PC-9 (cell line): ENCODE data around the gene SPATA46. TPM values are rescaled to one million over a fixed set of nuclear protein-coding genes. Genes with fewer than 3 reads are reported as not detected.
A peak's percentile ranks its signal among the peaks of the same experiment; 100 is the strongest.

Experiments used
- BruUV-seq: library from RNA; stranded (reverse); fragments of 400-500 nt; replicated peaks from 2 replicates; lab custom pipeline; 2021; lab: Mats Ljungman, UMichigan
- CTCF ChIA-PET: fragments of 300-600 bp; sonication (Branson Sonifier 250); formaldehyde crosslinking; loops from one replicate; lab custom pipeline; 2022; ENCODE audit warnings: antibody characterized with exemption; lab: Charles Lee
- POLR2A ChIA-PET: fragments of 300-600 bp; sonication (Branson Sonifier 250); formaldehyde crosslinking; loops from one replicate; lab custom pipeline; 2022; ENCODE audit warnings: antibody characterized with exemption; ENCODE audit not compliant: unreplicated experiment; lab: Charles Lee
- DNase-seq, 2 experiments: peaks; one replicate each; pipeline versions ENCODE4 v3.0.0 to v3.0.0-alpha.2; 2015 to 2022; ENCODE audit warnings: mixed read lengths in 1 of 2
- H2AFZ ChIP-seq: fragments of 200-600 bp; sonication (generic); 2 replicates; pipeline ENCODE4 v1.8.1; 2017; ENCODE audit warnings: antibody characterized with exemption
- H3F3A ChIP-seq: fragments of 200-600 bp; sonication (generic); 2 replicates; pipeline ENCODE4 v1.8.1; 2017; ENCODE audit warnings: antibody characterized with exemption, mild to moderate bottlenecking, low read depth; ENCODE audit not compliant: insufficient read depth
- H3K27ac ChIP-seq: fragments of 200-600 bp; sonication (generic); 2 replicates; pipeline ENCODE4 v1.6.1; 2016; ENCODE audit warnings: mixed run types
- H3K27me3 ChIP-seq: fragments of 200-600 bp; sonication (generic); 2 replicates; pipeline ENCODE4 v1.6.1; 2016; ENCODE audit warnings: low read depth, mixed run types; ENCODE audit not compliant: insufficient read depth
- H3K36me3 ChIP-seq: fragments of 200-600 bp; sonication (generic); 2 replicates; pipeline ENCODE4 v1.6.1; 2016; ENCODE audit warnings: low read depth, mixed run types
- H3K4me1 ChIP-seq: fragments of 200-600 bp; sonication (generic); replicated peaks from 2 replicates; pipeline ENCODE4 v1.6.1; 2016; ENCODE audit warnings: mixed run types; ENCODE audit not compliant: insufficient read depth
- H3K4me2 ChIP-seq: fragments of 200-600 bp; sonication (generic); 2 replicates; pipeline ENCODE4 v1.6.1; 2017; ENCODE audit warnings: mixed run types
- H3K4me3 ChIP-seq: fragments of 200-600 bp; sonication (generic); 2 replicates; pipeline ENCODE4 v1.6.1; 2016; ENCODE audit warnings: mixed run types
- H3K79me2 ChIP-seq: fragments of 200-600 bp; sonication (generic); 2 replicates; pipeline ENCODE4 v1.6.1; 2017; ENCODE audit warnings: low read depth, mixed run types
- H3K9me2 ChIP-seq: fragments of 200-600 bp; sonication (generic); 2 replicates; pipeline ENCODE4 v1.8.1; 2017; ENCODE audit warnings: mild to moderate bottlenecking; ENCODE audit not compliant: insufficient read depth
- H3K9me3 ChIP-seq: fragments of 200-600 bp; sonication (generic); 2 replicates; pipeline ENCODE4 v1.8.1; 2016; ENCODE audit warnings: low read depth; ENCODE audit not compliant: insufficient read depth
- H4K20me1 ChIP-seq: fragments of 200-600 bp; sonication (generic); 2 replicates; pipeline ENCODE4 v1.8.1; 2017; ENCODE audit not compliant: insufficient read depth
- CTCF ChIP-seq: fragments of 200-600 bp; sonication (generic); conservative IDR thresholded peaks from 2 replicates; pipeline ENCODE4 v1.6.1; 2017; ENCODE audit warnings: mixed run types, antibody characterized with exemption, mild to moderate bottlenecking, moderate library complexity
- EZH2 ChIP-seq: fragments of 200-600 bp; sonication (generic); IDR thresholded peaks from 2 replicates; pipeline ENCODE4 v1.8.0; 2017; ENCODE audit warnings: antibody characterized with exemption, low read depth
- intact Hi-C: fragments of 100-400 bp; cut with micrococcal nuclease; formaldehyde crosslinking; loops from one replicate; pipeline ENCODE4 v1.10.0; 2022; ENCODE audit not compliant: unreplicated experiment
- total RNA-seq: library from RNA; stranded (reverse); gene quantifications from 2 replicates; pipeline ENCODE4 v1.2.3, GENCODE V29; 2021

SPATA46 gene
- total RNA-seq, 1 experiment from 2014 or later, result not detected

DNA sequence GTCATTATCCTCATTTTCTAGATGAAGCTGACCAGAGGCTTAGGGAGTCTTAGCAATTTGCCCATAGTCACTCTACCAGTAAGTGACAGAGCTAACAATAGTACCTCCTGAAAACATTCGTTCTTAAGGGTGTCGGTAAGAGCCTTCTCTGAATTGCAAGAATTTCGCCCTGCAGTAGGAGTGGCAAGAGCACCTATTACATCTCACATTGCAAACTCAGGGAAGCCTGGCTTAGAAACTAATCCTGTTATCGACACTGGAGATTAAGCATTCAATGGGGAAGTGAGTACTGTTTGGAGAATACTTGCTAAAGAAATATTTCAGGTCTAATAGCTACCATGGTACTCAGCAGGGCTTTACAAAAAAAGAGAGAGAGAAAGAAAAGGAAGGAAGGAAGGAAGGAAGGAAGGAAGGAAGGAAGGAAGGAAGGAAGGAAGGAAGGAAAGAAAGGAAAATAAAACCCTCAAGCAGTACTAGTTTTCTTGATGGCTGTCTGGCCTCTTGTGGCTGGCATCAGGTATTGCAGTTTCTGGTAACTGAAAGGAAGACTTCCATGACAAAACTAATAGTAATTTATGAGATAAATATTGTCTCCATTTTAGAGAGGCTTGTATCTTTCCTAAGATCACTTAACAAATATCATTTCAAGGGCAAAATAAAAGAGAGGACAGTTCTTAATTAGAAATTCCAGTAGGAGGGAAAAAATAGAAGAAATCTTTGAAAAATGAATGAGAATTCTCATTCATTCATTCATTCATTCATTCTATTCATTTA lies 15.3 kb upstream of the SPATA46 start:
- no peaks in the 10 kb centered on the region for H3K9me2 ChIP-seq
- no peaks in the 10 kb centered on the region for H3K79me2 ChIP-seq
- no peaks in the 10 kb centered on the region for H3K9me3 ChIP-seq
- no peak overlapping the region for H2AFZ ChIP-seq
- H3F3A ChIP-seq, result peaks cover 4% of the 10 kb centered on the region; the same call in 1 of the 2 replicates
- H3K27ac ChIP-seq, result no peak overlapping the region
- POLR2A ChIA-PET, result no interaction called here
- no peaks in the 10 kb centered on the region for H3K36me3 ChIP-seq
- intact Hi-C loops, result loop anchor here (1.0 to 5.0 kb wide), 4 partner anchors 35 to 600 kb away; no protein-coding TSS in a partner anchor
- H3K4me3 ChIP-seq, result no peak overlapping the region
- H3K27me3 ChIP-seq, result no peaks in the 10 kb centered on the region
- DNase-seq, result peak in 1 of 2 experiments; percentile 21
- H3K4me1 ChIP-seq, result no peaks in the 10 kb centered on the region
- no TSS peak for BruUV-seq
- CTCF ChIA-PET, result interaction anchor here (0.6 to 1.0 kb wide), 6 partner anchors 33 to 355 kb away, joined by 3 to 6 read pairs (median 4); no protein-coding TSS in a partner anchor
- TF ChIP-seq CTCF, result peak; percentile 95
- TF ChIP-seq EZH2, result no peak
- no peaks in the 10 kb centered on the region for H4K20me1 ChIP-seq
- H3K4me2 ChIP-seq, result no peak overlapping the region

DNA sequence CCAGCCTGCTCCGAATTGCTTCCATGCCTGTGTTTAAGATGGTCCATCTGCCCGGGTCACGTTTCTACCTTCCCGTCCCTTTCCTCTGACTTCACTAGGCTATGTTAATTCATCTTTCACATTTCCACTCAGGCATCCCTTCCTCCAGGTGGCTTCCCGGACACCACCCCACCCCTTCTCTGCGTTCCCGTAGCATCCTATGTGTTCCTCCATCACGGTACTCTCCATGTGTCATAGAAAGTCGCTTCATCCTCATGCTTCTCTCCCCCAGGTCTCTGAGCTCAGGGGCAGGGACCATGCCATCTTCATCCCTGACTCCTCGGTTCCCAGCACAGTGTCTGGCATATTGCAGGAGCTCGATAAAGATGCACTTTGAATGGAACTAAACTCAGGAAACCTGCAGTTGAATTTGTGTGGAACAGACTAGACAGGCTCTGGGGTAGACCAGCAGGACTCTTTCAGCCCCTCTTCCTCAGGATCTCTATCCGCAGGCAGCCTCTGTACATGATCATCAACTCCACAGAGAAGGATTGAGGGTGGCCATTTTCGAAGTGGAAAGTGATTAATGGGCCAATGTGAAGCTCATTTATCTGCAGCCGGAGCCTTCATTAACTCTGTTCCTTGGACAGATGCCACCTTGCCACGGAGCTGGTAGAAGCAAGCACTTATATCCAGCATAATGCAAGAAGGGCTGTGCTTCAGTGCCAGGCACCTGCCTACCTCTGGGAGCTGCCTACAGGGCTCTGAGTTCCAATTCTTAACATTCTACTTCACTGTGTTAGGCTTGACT lies 13.9 kb upstream of the SPATA46 start:
- DNase-seq, result no peak
- no peak overlapping the region for H3K4me2 ChIP-seq
- ChIA-PET CTCF (interaction anchor here (1.7 kb wide), 1 partner anchor 33 kb away, joined by 12 read pairs; no protein-coding TSS in a partner anchor), POLR2A (no interaction called here)
- TF ChIP-seq EZH2, result no peak
- no peak for TF ChIP-seq CTCF
- H3F3A ChIP-seq, result peaks cover 4% of the 10 kb centered on the region; the same call in 1 of the 2 replicates
- no peaks in the 10 kb centered on the region for H3K79me2 ChIP-seq
- H3K36me3 ChIP-seq, result no peaks in the 10 kb centered on the region
- H2AFZ ChIP-seq, result no peak overlapping the region
- H3K4me3 ChIP-seq, result no peak overlapping the region
- no peaks in the 10 kb centered on the region for H3K4me1 ChIP-seq
- H3K27me3 ChIP-seq, result no peaks in the 10 kb centered on the region
- H3K27ac ChIP-seq, result no peak overlapping the region
- H3K9me2 ChIP-seq, result no peaks in the 10 kb centered on the region
- no TSS peak for BruUV-seq
- intact Hi-C loops, result loop anchor here (5.0 kb wide), 1 partner anchor 598 kb away; no protein-coding TSS in a partner anchor
- no peaks in the 10 kb centered on the region for H4K20me1 ChIP-seq
- no peaks in the 10 kb centered on the region for H3K9me3 ChIP-seq

DNA sequence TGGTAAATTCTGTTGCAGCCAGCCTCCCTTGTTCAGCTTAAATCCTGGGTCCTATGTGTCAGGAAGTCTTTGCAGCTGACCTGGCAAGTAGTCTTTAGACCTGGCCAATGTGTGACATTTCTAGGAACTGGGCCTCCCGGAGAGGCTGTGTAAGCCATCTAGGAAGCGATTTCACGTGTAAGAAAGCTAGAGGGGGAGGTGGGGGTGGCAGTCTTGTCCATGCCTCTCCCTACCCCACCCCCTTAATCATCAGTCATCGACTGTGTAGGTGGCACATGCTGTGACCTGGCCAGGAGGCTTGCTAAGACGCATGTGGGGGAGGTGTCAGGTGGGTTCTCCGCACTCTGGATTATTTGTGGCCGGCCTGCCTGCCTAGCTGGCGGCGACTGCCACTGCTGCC lies 13.3 kb upstream of the SPATA46 start:
- no peak overlapping the region for H3K4me2 ChIP-seq
- BruUV-seq, result no TSS peak
- H3K27me3 ChIP-seq, result no peaks in the 10 kb centered on the region
- TF ChIP-seq CTCF, result no peak
- no peak for TF ChIP-seq EZH2
- H3K4me1 ChIP-seq, result no peaks in the 10 kb centered on the region
- DNase-seq, result no peak
- ChIA-PET POLR2A (no interaction called here), CTCF (interaction anchor here (1.7 kb wide), 1 partner anchor 32 kb away, joined by 12 read pairs; no protein-coding TSS in a partner anchor)
- no peak overlapping the region for H2AFZ ChIP-seq
- no peaks in the 10 kb centered on the region for H3K79me2 ChIP-seq
- no peak overlapping the region for H3K27ac ChIP-seq
- H3F3A ChIP-seq, result peaks cover 4% of the 10 kb centered on the region; the same call in 1 of the 2 replicates
- intact Hi-C loops, result loop anchor here (2.0 to 5.0 kb wide), 2 partner anchors 105 to 598 kb away; no protein-coding TSS in a partner anchor
- H3K9me2 ChIP-seq, result no peaks in the 10 kb centered on the region
- H3K4me3 ChIP-seq, result no peak overlapping the region
- H4K20me1 ChIP-seq, result no peaks in the 10 kb centered on the region
- no peaks in the 10 kb centered on the region for H3K9me3 ChIP-seq
- no peaks in the 10 kb centered on the region for H3K36me3 ChIP-seq
